TTC549 (cell line): ENCODE results near the gene IFNG-AS1.

ENCODE experiments used
- FAIRE-seq: peaks from 2 replicates; lab custom pipeline; 2012; peaks lifted over from hg19 to GRCh38; lab: Jason Lieb, UNC

Gene IFNG-AS1

GRCh38 chr12:67994046-67994445 is 4.8 kb downstream of the IFNG-AS1 start:
- FAIRE-seq = no peak

- no peak for FAIRE-seq
Measured at GRCh38 chr12:67996347-67996746, 7.1 kb downstream of the IFNG-AS1 start.

GRCh38 chr12:67998379-67998778 is 9.1 kb downstream of the IFNG-AS1 start:
- FAIRE-seq = no peak

- FAIRE-seq = no peak
Measured at GRCh38 chr12:67999244-67999643, 10.0 kb downstream of the IFNG-AS1 start.

- no peak for FAIRE-seq
Measured at GRCh38 chr12:68001486-68002466, 12.5 kb downstream of the IFNG-AS1 start.

GRCh38 chr12:68003777-68004176 is 14.5 kb downstream of the IFNG-AS1 start:
- no peak for FAIRE-seq

- FAIRE-seq = no peak
Measured at GRCh38 chr12:68007033-68007432, 17.8 kb downstream of the IFNG-AS1 start.

GRCh38 chr12:68007466-68007865 is 18.2 kb downstream of the IFNG-AS1 start:
- FAIRE-seq = no peak

GRCh38 chr12:68011206-68011881 is 22.1 kb downstream of the IFNG-AS1 start:
- FAIRE-seq = no peak

- FAIRE-seq = no peak
Measured at GRCh38 chr12:68011882-68012207, 22.6 kb downstream of the IFNG-AS1 start.

GRCh38 chr12:68012712-68013111 is 23.5 kb downstream of the IFNG-AS1 start:
- no peak for FAIRE-seq

- no peak for FAIRE-seq
Measured at GRCh38 chr12:68013181-68013580, 23.9 kb downstream of the IFNG-AS1 start.

- FAIRE-seq = no peak
Measured at GRCh38 chr12:68016136-68016535, 26.9 kb downstream of the IFNG-AS1 start.

- FAIRE-seq = no peak
Measured at GRCh38 chr12:68018315-68018714, 29.1 kb downstream of the IFNG-AS1 start.

GRCh38 chr12:68020049-68020448 is 30.8 kb downstream of the IFNG-AS1 start:
- FAIRE-seq = no peak

- no peak for FAIRE-seq
Measured at GRCh38 chr12:68020699-68021098, 31.5 kb downstream of the IFNG-AS1 start.

GRCh38 chr12:68028647-68029046 is 39.4 kb downstream of the IFNG-AS1 start:
- FAIRE-seq = no peak

- FAIRE-seq = no peak
Measured at GRCh38 chr12:68030248-68030647, 41.0 kb downstream of the IFNG-AS1 start.

GRCh38 chr12:68031174-68031573 is 41.9 kb downstream of the IFNG-AS1 start:
- FAIRE-seq = no peak

- FAIRE-seq = no peak
Measured at GRCh38 chr12:68031881-68032739, 42.9 kb downstream of the IFNG-AS1 start.

- FAIRE-seq = no peak
Measured at GRCh38 chr12:68034567-68034966, 45.3 kb downstream of the IFNG-AS1 start.

- FAIRE-seq = no peak
Measured at GRCh38 chr12:68036642-68037041, 47.4 kb downstream of the IFNG-AS1 start.
